Measurements from ENCODE around the gene UBE4A.

Gene UBE4A

GRCh38 chr11:118437208-118438125 is 78.1 kb downstream of the UBE4A start:
- peak; percentile 63 for DNase-seq

DNA sequence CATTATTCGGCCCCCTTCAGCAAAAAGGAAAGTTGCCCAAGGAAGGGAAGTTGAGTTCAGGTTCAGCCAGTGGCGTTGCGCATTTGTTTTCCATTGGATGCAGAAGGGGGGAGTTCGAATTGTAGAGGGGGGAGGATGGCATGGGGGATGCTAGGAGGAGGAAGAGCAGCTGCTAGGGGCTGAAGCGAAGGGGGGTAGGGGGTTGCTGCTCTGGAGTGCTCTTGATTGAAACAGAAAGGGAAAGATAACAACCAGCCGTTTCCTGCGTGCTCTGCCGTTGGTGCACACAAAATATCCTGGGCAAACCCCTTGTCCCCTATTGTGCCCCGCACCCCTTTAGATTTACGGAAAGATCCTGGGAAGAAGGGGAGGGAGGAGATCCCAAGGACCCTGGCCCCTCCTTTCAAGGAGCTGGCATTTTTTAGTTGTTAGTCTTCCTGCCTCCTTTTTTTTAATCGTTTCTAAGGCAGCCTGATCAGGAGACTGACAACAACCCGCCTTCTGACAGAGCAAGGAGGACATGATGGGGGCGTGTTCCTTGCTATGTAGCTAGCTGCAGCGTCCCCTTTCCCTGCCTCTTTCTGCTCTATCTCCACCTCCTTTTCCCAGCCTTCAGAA is 79.0 kb downstream of the UBE4A start:
- peak; percentile 64 for DNase-seq

GRCh38 chr11:118439646-118440045 is 80.2 kb downstream of the UBE4A start:
- peak; percentile 34 for DNase-seq

- DNase-seq = peak; percentile 20
Observed at GRCh38 chr11:118441770-118442275, 82.4 kb downstream of the UBE4A start.

DNA sequence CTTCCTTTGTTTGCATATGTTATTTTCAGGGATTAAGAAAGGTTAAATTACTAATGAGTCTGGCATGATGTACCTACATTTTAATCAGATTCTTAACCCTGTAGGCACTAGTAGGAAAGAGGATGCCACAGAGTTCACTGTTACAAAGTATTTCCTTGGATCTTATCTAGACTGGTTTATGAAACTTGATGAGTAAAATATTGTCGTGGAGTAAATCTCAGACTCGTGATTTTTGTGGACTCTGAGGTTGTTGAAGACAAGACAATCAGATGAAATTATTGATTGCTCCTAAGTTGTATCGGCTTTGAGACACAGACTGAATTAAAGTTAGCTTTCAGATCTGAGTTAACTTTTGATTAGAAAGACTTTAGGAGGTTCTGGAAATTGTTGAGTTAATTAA is 82.9 kb downstream of the UBE4A start:
- DNase-seq = no peak

DNA sequence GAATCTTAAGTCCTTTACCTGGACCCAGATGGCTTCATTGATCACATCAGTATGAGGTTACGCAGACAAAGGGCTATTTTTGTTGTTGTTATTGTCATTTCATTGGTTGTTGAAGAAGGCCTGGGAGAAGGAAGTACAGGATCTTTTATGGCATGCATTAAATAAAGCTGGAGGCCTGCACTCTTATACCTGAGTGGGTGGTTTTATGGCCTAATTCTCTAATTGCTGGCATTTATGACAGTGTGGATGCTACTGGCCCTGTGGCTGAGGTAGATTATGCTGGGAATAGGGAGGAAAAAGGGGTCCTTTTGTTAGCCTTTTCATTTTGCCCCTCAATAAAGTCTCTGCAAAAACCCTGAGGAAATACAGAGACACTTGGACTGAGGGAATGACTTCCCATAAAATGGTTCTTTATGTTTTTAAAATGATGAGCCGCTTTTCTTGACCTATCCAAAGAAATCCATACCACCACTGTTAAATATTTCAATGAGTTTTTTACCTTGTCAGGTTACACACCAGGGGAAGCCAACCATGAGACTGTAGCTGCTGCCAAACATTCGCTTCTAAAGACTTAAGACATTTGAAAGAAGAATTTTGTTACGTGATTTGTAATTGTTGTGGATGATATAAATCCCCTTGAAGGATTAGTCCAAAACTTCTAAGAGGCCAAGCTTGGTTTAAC is 83.6 kb downstream of the UBE4A start:
- no peak for DNase-seq

DNA sequence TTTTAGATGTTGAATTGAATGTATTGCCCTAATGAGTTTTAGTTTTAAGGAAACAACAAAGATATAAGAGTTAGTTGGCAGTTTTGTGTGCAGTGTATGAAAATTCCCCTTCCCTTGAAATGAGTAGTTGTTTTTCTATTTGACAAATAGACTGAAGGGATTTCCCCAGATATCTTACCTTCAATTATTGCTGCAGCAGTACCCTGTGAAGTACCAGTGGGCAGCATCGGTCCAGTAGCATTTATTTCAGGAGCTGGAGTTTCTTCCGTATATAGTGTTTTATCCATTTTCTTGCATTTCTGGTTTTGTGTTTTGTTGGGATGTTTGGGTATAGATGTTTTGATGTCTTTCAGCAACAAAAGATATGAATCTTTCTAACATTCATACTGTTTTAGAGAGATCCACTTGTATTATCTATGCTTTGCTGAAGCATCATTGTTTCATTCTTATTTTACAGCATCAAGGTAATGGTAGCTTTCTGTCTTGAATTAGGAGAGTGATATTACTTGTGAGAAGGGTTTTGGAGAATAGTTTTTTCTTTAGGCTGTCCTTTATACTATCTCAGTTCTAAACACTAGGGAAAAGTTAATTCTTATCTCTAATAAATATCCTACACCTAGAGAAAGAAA is 84.3 kb downstream of the UBE4A start:
- DNase-seq = peak; percentile 36

- no peak for DNase-seq
Observed at GRCh38 chr11:118447423-118447822, 88.0 kb downstream of the UBE4A start.

GRCh38 chr11:118448294-118448693 is 88.9 kb downstream of the UBE4A start:
- no peak for DNase-seq

All from CD4-positive, alpha-beta T cell treated with Interleukin-12 subunit alpha and Interleukin-12 subunit beta, for 1 hour (primary cell).